GM19193 (cell line): ENCODE results near the gene REST.

Experiments used
- POLR2A ChIP-seq: IDR thresholded peaks from 4 replicates; pipeline ENCODE4 v1.6.1; 2011; ENCODE audit not compliant: insufficient read depth, insufficient read length; ENCODE audit errors: extremely low read depth

The REST gene

GRCh38 chr4:56990109-56990905, 82.6 kb downstream of the REST start:
- no peak for TF ChIP-seq POLR2A

GRCh38 chr4:56995525-56995924, 87.8 kb downstream of the REST start:
- no peak for TF ChIP-seq POLR2A

GRCh38 chr4:56999751-57000150, 92.1 kb downstream of the REST start:
- TF ChIP-seq POLR2A: no peak

DNA sequence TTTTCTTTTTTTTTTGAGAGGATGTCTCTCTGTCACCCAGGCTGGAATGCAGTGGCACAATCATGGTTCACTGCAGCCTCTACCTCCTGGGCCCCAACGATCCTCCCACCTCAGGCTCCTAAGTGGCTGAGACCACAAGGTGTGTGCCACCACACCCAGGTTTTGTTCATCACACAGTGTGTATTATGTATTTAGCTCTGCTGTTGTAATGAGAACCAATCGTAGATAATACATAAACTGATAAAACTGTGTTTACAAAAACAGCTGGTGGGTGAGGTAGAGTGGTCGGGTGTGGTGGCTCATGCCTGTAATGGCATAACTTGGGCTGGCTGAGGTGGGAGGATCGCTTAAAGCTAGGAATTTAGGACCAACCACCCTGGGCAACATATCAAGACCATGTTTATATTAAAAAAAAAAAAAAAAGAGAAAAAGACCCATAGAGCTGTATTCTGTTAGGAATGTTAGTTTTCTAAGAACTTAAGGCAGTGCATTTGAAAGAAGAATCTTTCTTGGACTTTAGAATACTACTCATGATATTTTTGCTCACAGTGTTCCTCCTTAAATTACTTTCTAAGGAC, 105.9 kb downstream of the REST start:
- TF ChIP-seq POLR2A: no peak
